Glomerular visceral epithelial cell (primary cell): ENCODE results near the gene DNM3.
A peak's percentile ranks its signal among the peaks of the same experiment; 100 is the strongest.

Experiments
- DNase-seq: peaks from one replicate; pipeline ENCODE4 v3.0.0-alpha.2; 2016; ENCODE audit errors: extremely low spot score

Gene DNM3

GRCh38 chr1:172238965-172239364 is 397.7 kb downstream of the DNM3 start:
- DNase-seq: no peak

- no peak for DNase-seq
Observed at GRCh38 chr1:172239901-172240300, 398.6 kb downstream of the DNM3 start.

- no peak for DNase-seq
Observed at GRCh38 chr1:172241540-172241939, 400.2 kb downstream of the DNM3 start.

- DNase-seq: no peak
Observed at GRCh38 chr1:172244865-172245264, 403.6 kb downstream of the DNM3 start.

- DNase-seq: no peak
Observed at GRCh38 chr1:172245788-172246187, 404.5 kb downstream of the DNM3 start.

- no peak for DNase-seq
Observed at GRCh38 chr1:172246521-172247390, 405.5 kb downstream of the DNM3 start.

- DNase-seq: no peak
Observed at GRCh38 chr1:172251486-172251885, 410.2 kb downstream of the DNM3 start.

- DNase-seq: no peak
Observed at GRCh38 chr1:172252321-172252720, 411.0 kb downstream of the DNM3 start.

- DNase-seq: no peak
Observed at GRCh38 chr1:172252958-172253357, 411.7 kb downstream of the DNM3 start.

- peak; percentile 84 for DNase-seq
Observed at GRCh38 chr1:172254521-172255222, 413.4 kb downstream of the DNM3 start.

- DNase-seq: no peak
Observed at GRCh38 chr1:172255223-172255560, 413.9 kb downstream of the DNM3 start.

- DNase-seq: no peak
Observed at GRCh38 chr1:172265905-172266304, 424.6 kb downstream of the DNM3 start.

GRCh38 chr1:172266528-172267174 is 425.4 kb downstream of the DNM3 start:
- DNase-seq: no peak

- DNase-seq: no peak
Observed at GRCh38 chr1:172268237-172268636, 426.9 kb downstream of the DNM3 start.

- no peak for DNase-seq
Observed at GRCh38 chr1:172269084-172269483, 427.8 kb downstream of the DNM3 start.

GRCh38 chr1:172269644-172270043 is 428.3 kb downstream of the DNM3 start:
- no peak for DNase-seq

- no peak for DNase-seq
Observed at GRCh38 chr1:172270605-172271004, 429.3 kb downstream of the DNM3 start.

- DNase-seq: no peak
Observed at GRCh38 chr1:172272087-172272486, 430.8 kb downstream of the DNM3 start.

GRCh38 chr1:172273647-172274396 is 432.5 kb downstream of the DNM3 start:
- no peak for DNase-seq

- no peak for DNase-seq
Observed at GRCh38 chr1:172275478-172275877, 434.2 kb downstream of the DNM3 start.

- DNase-seq: no peak
Observed at GRCh38 chr1:172276120-172276818, 435.0 kb downstream of the DNM3 start.
